NCI-H2196 treated with DMSO at 0.1 percent for 48 hours (cell line): ENCODE data around the gene APLP2.
"Not testable (repeated sequence)": the region's sequence is repeated elsewhere in the genome, so short reads cannot be mapped to it uniquely, and the experiment has no call there.

Experiments
- DNase-seq: peaks from one replicate; lab custom pipeline; 2025; ENCODE audit not compliant: unreplicated experiment; lab: John Stamatoyannopoulos, UW

Gene APLP2

DNA sequence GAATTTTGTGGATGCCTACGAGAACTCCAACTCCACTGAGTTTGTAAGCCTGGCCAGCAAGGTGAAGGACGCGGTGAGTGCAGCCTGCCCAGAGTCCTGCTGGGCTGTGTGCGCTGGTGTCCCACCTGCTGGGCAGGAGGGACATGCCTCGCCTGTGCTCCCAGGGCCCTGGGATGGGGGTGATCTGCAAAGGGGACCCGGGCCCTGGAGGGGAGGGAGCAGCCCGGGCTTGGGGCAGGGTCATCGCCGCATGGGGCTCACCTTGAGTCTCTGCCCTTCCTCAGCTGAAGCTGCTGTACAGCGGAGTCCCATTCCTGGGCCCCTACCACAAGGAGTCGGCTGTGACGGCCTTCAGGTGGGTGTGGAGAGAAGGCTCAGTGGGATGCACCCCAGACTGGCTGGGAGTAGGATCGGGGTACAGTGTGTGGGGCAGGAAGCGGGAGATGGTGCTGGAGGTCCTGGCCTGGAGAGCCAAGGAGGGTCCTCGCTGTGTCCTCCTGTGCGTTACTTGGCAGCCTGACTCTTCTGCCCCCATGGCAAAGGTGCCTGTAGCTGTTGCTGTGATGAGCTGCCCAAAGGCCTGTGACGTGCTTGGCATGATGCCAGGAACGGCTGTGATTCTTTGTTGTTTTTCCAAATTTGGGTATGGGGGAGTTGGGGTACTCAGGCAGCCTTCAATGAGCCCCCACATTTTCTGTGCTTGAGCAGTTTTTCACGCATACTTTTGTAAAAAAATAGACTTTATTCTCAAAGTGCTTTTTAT is 119.1 kb downstream of the APLP2 start:
- DNase-seq: no peak

DNA sequence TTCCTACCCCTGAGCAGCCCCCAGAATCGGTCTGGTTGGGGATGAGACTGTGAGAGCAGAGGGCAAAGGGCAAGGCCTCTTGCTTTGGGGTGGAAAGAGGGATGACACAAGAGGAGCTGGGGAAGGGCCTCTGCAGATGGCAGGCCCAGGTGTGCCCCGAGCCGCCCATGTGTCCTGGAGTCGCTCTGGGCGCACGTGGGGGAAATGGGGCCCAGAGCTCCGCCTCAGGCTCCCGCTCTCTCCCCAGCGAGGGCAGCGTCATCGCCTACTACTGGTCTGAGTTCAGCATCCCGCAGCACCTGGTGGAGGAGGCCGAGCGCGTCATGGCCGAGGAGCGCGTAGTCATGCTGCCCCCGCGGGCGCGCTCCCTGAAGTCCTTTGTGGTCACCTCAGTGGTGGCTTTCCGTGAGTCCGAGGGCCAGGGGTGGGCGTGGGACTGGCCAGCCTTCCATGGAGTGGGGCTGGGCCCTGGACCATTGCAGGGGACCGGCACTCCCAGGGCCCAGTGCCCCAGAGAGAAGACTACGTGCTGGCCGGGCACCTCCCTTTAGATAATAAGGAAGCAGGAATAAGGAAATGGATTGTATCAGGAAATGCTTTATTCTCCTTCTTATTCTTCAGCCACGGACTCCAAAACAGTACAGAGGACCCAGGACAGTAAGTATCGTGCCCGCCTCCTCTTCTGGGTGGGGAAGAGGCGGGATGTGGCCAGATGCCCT is 120.0 kb downstream of the APLP2 start:
- DNase-seq: no peak

DNA sequence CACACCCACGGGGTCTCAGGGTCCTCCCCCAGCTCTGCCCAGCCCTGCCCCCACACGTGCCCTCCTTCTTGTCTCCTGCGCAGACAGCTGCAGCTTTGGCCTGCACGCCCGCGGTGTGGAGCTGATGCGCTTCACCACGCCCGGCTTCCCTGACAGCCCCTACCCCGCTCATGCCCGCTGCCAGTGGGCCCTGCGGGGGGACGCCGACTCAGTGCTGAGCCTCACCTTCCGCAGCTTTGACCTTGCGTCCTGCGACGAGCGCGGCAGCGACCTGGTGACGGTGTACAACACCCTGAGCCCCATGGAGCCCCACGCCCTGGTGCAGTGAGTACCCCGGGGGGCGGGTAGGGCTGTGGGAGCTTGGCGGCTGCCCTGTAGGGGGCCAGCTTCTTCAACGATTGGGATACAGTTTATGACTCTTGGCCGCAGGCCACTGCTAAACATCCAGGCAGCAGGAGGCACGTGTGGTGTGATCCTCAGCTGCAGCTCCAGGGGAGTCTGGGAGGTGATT is 120.7 kb downstream of the APLP2 start:
- no peak for DNase-seq

DNA sequence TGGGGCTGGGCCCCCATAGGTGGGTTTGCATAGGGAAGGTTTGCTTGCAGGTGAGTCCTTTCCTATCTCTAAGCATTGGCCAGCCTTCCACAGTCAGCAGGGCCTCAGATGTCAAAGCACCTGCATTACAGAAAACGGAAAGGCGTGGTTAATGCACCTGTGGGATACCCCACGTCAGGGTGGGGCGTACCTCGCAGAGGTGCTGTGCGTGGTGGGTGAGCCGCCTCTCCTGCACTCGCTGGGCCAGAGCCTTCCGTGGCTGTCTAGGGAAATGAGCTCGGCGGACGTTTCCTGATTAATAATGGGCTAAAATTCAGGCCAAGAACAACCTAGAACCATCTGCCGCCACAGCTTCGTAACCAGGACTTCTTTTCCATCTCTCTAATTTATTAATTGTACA is 122.2 kb downstream of the APLP2 start:
- DNase-seq: no peak

DNA sequence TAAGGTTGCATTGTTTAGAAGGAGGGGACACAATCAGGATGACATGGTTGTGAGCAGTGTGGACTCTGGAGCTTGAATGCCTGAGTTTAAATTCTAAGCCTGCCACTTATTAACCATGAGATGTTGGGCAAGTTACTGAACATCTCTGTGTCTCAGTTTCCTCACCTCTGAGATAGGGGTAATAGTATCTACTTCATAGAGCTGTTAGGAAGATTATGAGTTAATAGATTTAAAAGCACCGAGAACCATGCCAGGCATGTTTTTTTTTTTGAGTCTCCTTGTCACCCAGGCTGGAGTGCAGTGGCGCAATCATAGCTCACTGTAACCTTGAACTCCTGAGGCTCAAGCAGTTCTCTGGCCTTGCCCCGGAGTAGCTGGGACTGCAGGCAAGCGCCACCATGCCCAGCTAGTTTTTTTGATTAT is 123.2 kb downstream of the APLP2 start:
- DNase-seq: no peak

DNA sequence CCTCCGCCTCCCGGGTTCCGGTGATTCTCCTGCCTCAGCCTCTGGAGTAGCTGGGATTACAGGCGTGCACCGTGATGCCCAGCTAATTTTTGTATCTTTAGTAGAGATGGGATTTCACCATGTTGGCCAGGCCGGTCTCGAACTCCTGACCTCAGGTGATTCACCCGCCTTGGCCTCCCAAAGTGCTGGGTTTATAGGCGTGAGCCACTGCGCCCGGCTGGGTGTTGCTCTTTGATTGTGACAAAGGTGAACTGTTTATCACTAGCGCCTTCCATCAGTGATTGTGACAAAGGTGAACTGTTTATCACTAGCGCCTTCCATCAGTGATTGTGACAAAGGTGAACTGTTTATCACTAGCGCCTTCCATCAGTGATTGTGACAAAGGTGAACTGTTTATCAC is 123.9 kb downstream of the APLP2 start:
- not testable (repeated sequence) for DNase-seq
